A549 (cell line): ENCODE results near the gene CDH6. TPM values are rescaled to one million over a fixed set of nuclear protein-coding genes. Genes with fewer than 3 reads are reported as not detected.

ENCODE experiments used
- ATAC-seq, 2 experiments: fragments of 200-7000 bp in 1 of 2; fragments of >200 bp in 1 of 2; cut with Nextera tagmentation in 1 of 2; cut with Tn5 transposase in 1 of 2; 3 replicates each; pipeline versions ENCODE4 v1.8.0 to v1.9.1; 2018 to 2020; ENCODE audit warnings: mild to moderate bottlenecking in 1 of 2, moderate library complexity in 1 of 2
- CTCF ChIA-PET: fragments of 300-600 bp; sonication (Branson Sonifier 250); formaldehyde crosslinking; extraction: SDS; loops from one replicate; lab custom pipeline; 2021; ENCODE audit warnings: antibody characterized with exemption, inconsistent platforms; lab: Yijun Ruan, JAX
- POLR2A ChIA-PET: fragments of 350-600 bp; formaldehyde crosslinking; extraction: SDS; loops from one replicate; lab custom pipeline; 2021; ENCODE audit warnings: antibody characterized with exemption, inconsistent platforms; lab: Yijun Ruan, JAX
- DNase-seq, 2 experiments: peaks; one replicate each; pipeline versions ENCODE4 v3.0.0 to v3.0.0-alpha.2; 2011 to 2016; ENCODE audit warnings: low read depth in 1 of 2, low spot score in 1 of 2
- FAIRE-seq: peaks from 2 replicates; lab custom pipeline; 2011; peaks lifted over from hg19 to GRCh38; lab: Jason Lieb, UNC
- H3K27ac ChIP-seq, 2 experiments: fragments of >200 bp; sonication (Bioruptor Twin); formaldehyde crosslinking; 3 replicates each; pipeline ENCODE4 v1.5.1; 2016 to 2017
- H3K4me1 ChIP-seq: fragments of >200 bp; sonication (Bioruptor Twin); formaldehyde crosslinking; 3 replicates; pipeline ENCODE4 v1.6.1; 2016
- H3K4me2 ChIP-seq: fragments of >200 bp; sonication (Bioruptor Twin); formaldehyde crosslinking; 3 replicates; pipeline ENCODE4 v1.6.1; 2016
- H3K4me3 ChIP-seq: fragments of >200 bp; sonication (Bioruptor Twin); formaldehyde crosslinking; 3 replicates; pipeline ENCODE4 v1.5.1; 2016
- H3K9me3 ChIP-seq: fragments of >200 bp; sonication (Bioruptor Twin); formaldehyde crosslinking; 3 replicates; pipeline ENCODE4 v1.6.1; 2016
- BHLHE40 ChIP-seq: IDR thresholded peaks from 2 replicates; pipeline ENCODE4 v1.6.1; 2012; ENCODE audit warnings: low read depth, low read length, inconsistent platforms
- CBX8 ChIP-seq: fragments of 200-600 bp; sonication (generic); IDR thresholded peaks from 2 replicates; pipeline ENCODE4 v1.6.1; 2016
- CTCF ChIP-seq: fragments of >200 bp; sonication (Bioruptor Twin); formaldehyde crosslinking; IDR thresholded peaks from 3 replicates; pipeline ENCODE4 v1.5.1; 2016
- E2F6 ChIP-seq: IDR thresholded peaks from 2 replicates; pipeline ENCODE4 v1.6.1; 2012; ENCODE audit warnings: low read depth, borderline replicate concordance
- EHF ChIP-seq: fragments of 250-450 bp; sonication (Bioruptor Pico); IDR thresholded peaks from 2 replicates; pipeline ENCODE4 v1.5.0; 2020; ENCODE audit warnings: mild to moderate bottlenecking
- EHMT2 ChIP-seq: fragments of 200-600 bp; sonication (generic); IDR thresholded peaks from 2 replicates; pipeline ENCODE4 v1.6.1; 2016; ENCODE audit warnings: antibody characterized with exemption, low read depth, mild to moderate bottlenecking, moderate library complexity
- ELK1 ChIP-seq: fragments of 150-350 bp; IDR thresholded peaks from 2 replicates; pipeline ENCODE4 v1.6.1; 2014; ENCODE audit warnings: low read depth, mild to moderate bottlenecking, low read length
- EP300 ChIP-seq, 2 experiments: fragments of >200 bp; sonication (Bioruptor Twin); formaldehyde crosslinking; IDR thresholded peaks; 2 replicates in 1 of 2; 3 replicates in 1 of 2; pipeline ENCODE4 v1.6.1; 2016 to 2017
- ESRRA ChIP-seq: fragments of 150-350 bp; IDR thresholded peaks from 2 replicates; pipeline ENCODE4 v1.6.1; 2014; ENCODE audit warnings: mild to moderate bottlenecking, low read length, borderline replicate concordance
- GATA3 ChIP-seq: IDR thresholded peaks from 2 replicates; pipeline ENCODE4 v1.6.1; 2012; ENCODE audit warnings: borderline replicate concordance
- HDAC2 ChIP-seq: fragments of 200-600 bp; sonication (generic); IDR thresholded peaks from 2 replicates; pipeline ENCODE4 v1.6.1; 2016
- HES2 ChIP-seq: fragments of >200 bp; sonication (Bioruptor Twin); formaldehyde crosslinking; IDR thresholded peaks from 2 replicates; pipeline ENCODE4 v1.6.1; 2016
- HOXA7 ChIP-seq: fragments of 250-450 bp; sonication (Bioruptor Pico); IDR thresholded peaks from 2 replicates; pipeline ENCODE4 v1.5.0; 2020; ENCODE audit warnings: mild to moderate bottlenecking, moderate library complexity
- HOXB13 ChIP-seq: fragments of 250-450 bp; sonication (Bioruptor Pico); IDR thresholded peaks from 2 replicates; pipeline ENCODE4 v1.5.0; 2020; ENCODE audit warnings: low read depth, mild to moderate bottlenecking, moderate library complexity
- JUN ChIP-seq, 2 experiments: fragments of >200 bp; sonication (Bioruptor Twin); formaldehyde crosslinking; IDR thresholded peaks; 2 replicates in 1 of 2; 3 replicates in 1 of 2; pipeline ENCODE4 v1.6.1; 2016 to 2017
- KDM1A ChIP-seq: fragments of 200-600 bp; sonication (generic); IDR thresholded peaks from 2 replicates; pipeline ENCODE4 v1.6.1; 2016; ENCODE audit warnings: low read depth, mild to moderate bottlenecking
- MAFK ChIP-seq: fragments of 450-650 bp; IDR thresholded peaks from 2 replicates; pipeline ENCODE4 v1.6.1; 2014; ENCODE audit not compliant: partially characterized antibody
- NPAS2 ChIP-seq: fragments of 250-450 bp; sonication (Bioruptor Pico); IDR thresholded peaks from 2 replicates; pipeline ENCODE4 v1.8.0; 2022; ENCODE audit warnings: mild to moderate bottlenecking, moderate library complexity, borderline replicate concordance
- NR3C1 ChIP-seq: fragments of >200 bp; sonication (Bioruptor Twin); formaldehyde crosslinking; IDR thresholded peaks from 3 replicates; pipeline ENCODE4 v1.6.1; 2017
- PBX3 ChIP-seq: IDR thresholded peaks from 2 replicates; pipeline ENCODE4 v1.6.1; 2012
- PHF8 ChIP-seq: fragments of 200-600 bp; sonication (generic); IDR thresholded peaks from 2 replicates; pipeline ENCODE4 v1.6.1; 2016; ENCODE audit warnings: low read depth, mild to moderate bottlenecking, antibody characterized with exemption, moderate library complexity, borderline replicate concordance
- REST ChIP-seq: fragments of 200-600 bp; sonication (generic); IDR thresholded peaks from 2 replicates; pipeline ENCODE4 v1.6.1; 2016; ENCODE audit warnings: antibody characterized with exemption, mild to moderate bottlenecking, moderate library complexity
- RNF2 ChIP-seq: fragments of 200-600 bp; sonication (generic); IDR thresholded peaks from 2 replicates; pipeline ENCODE4 v1.6.1; 2016; ENCODE audit warnings: low read depth, mild to moderate bottlenecking, antibody characterized with exemption, moderate library complexity, borderline replicate concordance
- SMC3 ChIP-seq: fragments of >200 bp; sonication (Bioruptor Twin); formaldehyde crosslinking; IDR thresholded peaks from 3 replicates; pipeline ENCODE4 v1.6.1; 2018; ENCODE audit warnings: inconsistent platforms
- SREBF2 ChIP-seq: fragments of 450-650 bp; IDR thresholded peaks from 2 replicates; pipeline ENCODE4 v1.6.1; 2014; ENCODE audit warnings: mild to moderate bottlenecking, moderate library complexity
- ZNF302 ChIP-seq: fragments of 250-450 bp; sonication (Bioruptor Pico); IDR thresholded peaks from 2 replicates; pipeline ENCODE4 v1.9.0; 2021; ENCODE audit warnings: inconsistent platforms, mild to moderate bottlenecking, moderate library complexity
- WGBS: methylation state at CpG from one replicate; pipeline ENCODE4 v1.1.6; 2017; ENCODE audit errors: missing lambda C conversion rate; 5-methylcytosine and 5-hydroxymethylcytosine counted together
- polyA plus RNA-seq, 4 experiments: library from polyadenylated mRNA; depleted of rRNA in 3 of 4; stranded (reverse); fragments of >200 nt; fragmentation: RNase III in 1 of 4; extraction: RNeasy Plus Mini Kit Qiagen cat#74134 plus additional on column Dnase treatment in 1 of 4; gene quantifications; 2 replicates in 3 of 4; 3 replicates in 1 of 4; pipeline ENCODE4 v1.2.3, GENCODE V29; 2011 to 2017

Gene CDH6
- polyA plus RNA-seq, 2 of the 4 experiments (the other 2 are of a cell fraction) = 0.25 to 0.61 TPM

GRCh38 chr5:31247381-31247780 lies 53.9 kb downstream of the CDH6 start:
- TF ChIP-seq SMC3 (no peak), CBX8 (no peak), SREBF2 (no peak), BHLHE40 (no peak), CTCF (no peak), EHMT2 (no peak), HOXB13 (no peak), EHF (CRISPR knock-in tag) (no peak), JUN (IDR thresholded peaks at IDR 0.05) (no peak), NR3C1 (no peak)
- FAIRE-seq (no peak), DNase-seq (no peak), ATAC-seq (no peak)
- CTCF ChIA-PET = interaction anchor here (1.9 kb wide), 1 partner anchor 15 kb away, joined by 6 read pairs; no protein-coding TSS in a partner anchor
- POLR2A ChIA-PET = no interaction called here
- H3K27ac ChIP-seq = no peak overlapping the region
- H3K4me2 ChIP-seq = no peak overlapping the region
- H3K4me1 ChIP-seq = no peaks in the 10 kb centered on the region
- no peak overlapping the region for H3K4me3 ChIP-seq
- H3K9me3 ChIP-seq = no peaks in the 10 kb centered on the region

- H3K4me1 ChIP-seq = no peaks in the 10 kb centered on the region
- H3K4me2 ChIP-seq = no peak overlapping the region
- FAIRE-seq (no peak), ATAC-seq (no peak; a peak in 1 of 6 replicates), DNase-seq (no peak)
- no peaks in the 10 kb centered on the region for H3K9me3 ChIP-seq
- H3K27ac ChIP-seq = no peak overlapping the region
- no peak for TF ChIP-seq KDM1A
- no peak for TF ChIP-seq HES2
- no peak for TF ChIP-seq PBX3
- no peak for TF ChIP-seq GATA3
- TF ChIP-seq NPAS2 (CRISPR knock-in tag) = no peak
- TF ChIP-seq RNF2 = no peak
- TF ChIP-seq CBX8 = no peak
- CTCF ChIA-PET = interaction anchor here (2.1 kb wide), 1 partner anchor 18 kb away, joined by 7 read pairs; no protein-coding TSS in a partner anchor
- POLR2A ChIA-PET = no interaction called here
- WGBS = 41% methylated on average over 3 of the region's 3 CpGs
- no peak overlapping the region for H3K4me3 ChIP-seq
These were observed 56.7 kb downstream of the CDH6 start for GRCh38 chr5:31250201-31250600.

GRCh38 chr5:31251032-31251431 lies 57.5 kb downstream of the CDH6 start:
- Histone ChIP-seq H3K4me3 (no peak overlapping the region), H3K4me2 (no peak overlapping the region), H3K9me3 (no peaks in the 10 kb centered on the region), H3K27ac (no peak overlapping the region), H3K4me1 (no peaks in the 10 kb centered on the region)
- ChIA-PET POLR2A (no interaction called here), CTCF (interaction anchor here (2.1 kb wide), 1 partner anchor 19 kb away, joined by 7 read pairs; no protein-coding TSS in a partner anchor)
- ATAC-seq = no peak
- no peak for FAIRE-seq
- WGBS = 64% methylated on average over 4 of the region's 4 CpGs
- DNase-seq = no peak
- TF ChIP-seq JUN (IDR thresholded peaks at IDR 0.05) (no peak), EHMT2 (no peak), HES2 (no peak), ESRRA (no peak), MAFK (no peak), HDAC2 (no peak), EP300 (IDR thresholded peaks at IDR 0.05) (no peak), HOXA7 (CRISPR knock-in tag) (no peak), ZNF302 (CRISPR knock-in tag) (no peak), ELK1 (no peak), E2F6 (no peak), NR3C1 (no peak), PHF8 (no peak), HOXB13 (no peak), REST (no peak)
